Measurements from ENCODE around the gene RPL7A.

GRCh38 chr9:133368249-133368881 lies 20.3 kb downstream of the RPL7A start:
- TF ChIP-seq POLR2AphosphoS5 (IDR thresholded peaks at IDR 0.05; ENCODE audit: low read depth, low read length) (no peak), POLR2A (IDR thresholded peaks at IDR 0.05; ENCODE audit: low read depth, low read length) (no peak), TAF1 (IDR thresholded peaks at IDR 0.05; ENCODE audit: low read depth, low read length) (no peak), SPI1 (IDR thresholded peaks at IDR 0.05; ENCODE audit: low read depth, low read length) (no peak), PAX5 (IDR thresholded peaks at IDR 0.05; ENCODE audit: insufficient read depth, low read length, severe bottlenecking) (no peak), POU2F2 (IDR thresholded peaks at IDR 0.05; ENCODE audit: low read depth, low read length) (no peak)

Data from GM12891 (cell line).